NCI-H128 (cell line): ENCODE measurements around the gene ZNF705A.
"Not testable (repeated sequence)": the region's sequence is repeated elsewhere in the genome, so short reads cannot be mapped to it uniquely, and the experiment has no call there.

Experiments used
- DNase-seq: peaks from one replicate; lab custom pipeline; 2025; ENCODE audit not compliant: unreplicated experiment; lab: John Stamatoyannopoulos, UW

ZNF705A gene

GRCh38 chr12:8156845-8157244 is at the start of gene ZNF705A:
TSS of gene ZNF705A (plus strand) at chr12:8157015. CDS start at chr12:8172626, 15,611 bp downstream.
- DNase-seq, result no peak

GRCh38 chr12:8108808-8109398 is 47.9 kb upstream of the ZNF705A start:
- DNase-seq, result peak; percentile 43

GRCh38 chr12:8113117-8113516 is 43.7 kb upstream of the ZNF705A start:
- DNase-seq, result not testable (repeated sequence)

- DNase-seq, result no peak
Observed at GRCh38 chr12:8120072-8120713, 36.6 kb upstream of the ZNF705A start.

- DNase-seq, result no peak
Observed at GRCh38 chr12:8123124-8123912, 33.5 kb upstream of the ZNF705A start, which contains the start of gene CLEC4A. TSS of gene CLEC4A (plus strand) at chr12:8123617. CDS start at chr12:8123879, 262 bp downstream.

- DNase-seq, result no peak
Observed at GRCh38 chr12:8127138-8127537, 29.7 kb upstream of the ZNF705A start.

GRCh38 chr12:8133636-8134397 is 23.0 kb upstream of the ZNF705A start:
- not testable (repeated sequence) for DNase-seq

- DNase-seq, result not testable (repeated sequence)
Observed at GRCh38 chr12:8134398-8134930, 22.4 kb upstream of the ZNF705A start.

GRCh38 chr12:8141647-8142046 is 15.2 kb upstream of the ZNF705A start:
- not testable (repeated sequence) for DNase-seq

- DNase-seq, result no peak
Observed at GRCh38 chr12:8143261-8143660, 13.6 kb upstream of the ZNF705A start.

GRCh38 chr12:8145754-8146441 is 10.9 kb upstream of the ZNF705A start:
- DNase-seq, result no peak

GRCh38 chr12:8146442-8146771 is 10.4 kb upstream of the ZNF705A start:
- DNase-seq, result no peak

- no peak for DNase-seq
Observed at GRCh38 chr12:8154526-8154925, 2.3 kb upstream of the ZNF705A start.

GRCh38 chr12:8156416-8156815 is 399 bp upstream of the ZNF705A start:
- DNase-seq, result no peak

GRCh38 chr12:8157484-8158198 is 826 bp downstream of the ZNF705A start:
- no peak for DNase-seq

GRCh38 chr12:8172911-8173310 is 16.1 kb downstream of the ZNF705A start:
- DNase-seq, result not testable (repeated sequence)

GRCh38 chr12:8179989-8180585 is 23.3 kb downstream of the ZNF705A start:
- DNase-seq, result peak; percentile 50

- DNase-seq, result not testable (repeated sequence)
Observed at GRCh38 chr12:8181271-8181670, 24.5 kb downstream of the ZNF705A start.

GRCh38 chr12:8182923-8183322 is 26.1 kb downstream of the ZNF705A start:
- DNase-seq, result not testable (repeated sequence)
